GM21528 (cell line): ENCODE results near the gene HELZ.
"Not testable (repeated sequence)": the region's sequence is repeated elsewhere in the genome, so short reads cannot be mapped to it uniquely, and the experiment has no call there.

ENCODE experiments used
- ATAC-seq: cut with Tn5 transposase; IDR thresholded peaks from one replicate; pipeline ENCODE4 v1.9.1; 2021; ENCODE audit warnings: mild to moderate bottlenecking, moderate library complexity; ENCODE audit not compliant: unreplicated experiment, low FRiP score

The HELZ gene

DNA sequence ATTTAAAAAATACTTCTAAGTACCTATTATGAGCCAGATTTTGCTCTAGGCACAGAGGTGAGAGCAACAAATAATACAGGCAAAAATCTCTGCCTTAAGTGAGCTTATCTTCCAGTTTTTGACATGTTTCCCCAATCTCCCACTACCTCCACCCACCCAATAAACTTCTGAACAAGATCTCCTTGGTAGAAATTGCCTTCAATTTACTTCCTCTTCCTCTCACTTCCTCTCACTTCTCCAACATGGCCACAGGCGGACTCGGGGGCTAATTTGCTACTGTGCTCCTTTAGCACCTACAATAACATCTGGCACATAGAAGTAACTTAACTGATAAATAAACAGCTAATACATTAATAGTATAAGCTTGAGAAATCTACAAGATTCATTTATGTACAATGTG lies 118.0 kb downstream of the HELZ start:
- no peak for ATAC-seq

GRCh38 chr17:67126543-67126942 lies 118.5 kb downstream of the HELZ start:
- not testable (repeated sequence) for ATAC-seq

GRCh38 chr17:67125924-67126323 lies 119.1 kb downstream of the HELZ start:
- ATAC-seq, result no peak

- no peak for ATAC-seq
Observed at GRCh38 chr17:67125417-67125816, 119.6 kb downstream of the HELZ start.

GRCh38 chr17:67124450-67125148 lies 120.4 kb downstream of the HELZ start:
- ATAC-seq, result no peak

GRCh38 chr17:67123699-67124098 lies 121.3 kb downstream of the HELZ start:
- ATAC-seq, result no peak

DNA sequence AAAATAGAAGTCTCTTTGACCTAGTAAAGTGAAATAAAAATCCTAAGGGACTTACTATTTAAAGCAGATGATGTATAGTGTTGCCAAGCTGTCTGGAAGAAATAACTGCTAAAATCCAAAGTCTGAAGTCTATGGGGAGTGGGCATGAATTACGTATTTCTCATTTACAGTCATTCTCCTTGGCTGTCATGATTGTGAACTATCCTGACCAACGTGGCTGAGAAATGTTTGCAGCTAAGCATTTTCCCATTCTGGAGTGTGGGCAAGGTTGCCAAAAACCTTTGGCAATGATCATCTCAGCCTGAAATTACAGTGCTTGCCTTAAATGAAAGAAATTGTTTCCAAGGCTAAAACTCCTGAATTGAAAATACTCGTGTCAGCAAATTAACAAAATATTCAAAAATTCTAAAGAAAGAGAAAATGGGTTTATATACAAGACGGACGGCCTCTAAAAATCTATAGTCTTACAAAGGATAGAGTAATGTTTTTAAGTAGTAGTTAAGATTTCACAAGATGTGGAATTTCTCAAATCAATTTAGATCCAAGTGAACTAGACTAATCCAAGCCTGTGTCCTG lies 123.6 kb downstream of the HELZ start:
- ATAC-seq, result no peak

DNA sequence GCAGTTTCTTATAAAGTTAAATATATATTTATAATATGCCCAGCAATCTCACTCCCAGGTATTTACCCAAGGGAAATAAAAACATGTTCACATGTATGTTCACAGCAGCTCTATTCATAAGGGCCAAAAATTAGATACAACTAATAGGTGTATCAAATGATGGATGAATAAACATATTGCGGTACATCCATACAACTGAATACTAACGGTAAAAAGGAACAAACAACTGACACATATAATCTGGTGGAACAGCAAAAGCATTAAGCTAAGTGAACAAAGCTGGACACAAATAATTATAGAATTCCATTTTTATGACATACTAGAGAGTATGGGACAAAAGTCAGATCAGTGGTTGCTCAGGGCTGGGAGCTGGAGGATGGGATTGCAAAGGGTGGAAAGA lies 125.9 kb downstream of the HELZ start:
- no peak for ATAC-seq

DNA sequence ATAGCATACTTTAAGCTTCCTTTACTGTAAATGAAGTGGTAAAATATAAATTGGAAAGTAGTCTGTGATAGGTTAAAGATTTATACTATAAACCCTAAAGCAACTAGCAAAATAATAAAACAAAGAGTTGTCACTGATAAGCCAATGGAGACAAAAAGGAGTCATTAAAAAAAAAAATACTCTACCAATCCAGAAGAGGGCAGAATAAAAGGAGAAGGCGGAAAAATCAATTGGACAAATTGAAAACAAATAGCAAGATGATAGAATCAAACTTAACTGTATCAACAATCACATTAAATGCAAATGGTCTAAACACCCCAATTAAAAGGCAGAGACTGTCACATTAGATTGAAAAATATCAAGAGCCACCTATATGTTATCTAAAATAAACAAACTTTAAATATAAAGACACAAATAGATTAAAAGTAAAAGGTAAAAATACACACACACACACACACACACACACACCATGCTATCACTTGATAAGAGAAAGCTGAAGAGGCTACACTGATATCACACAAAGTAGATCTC lies 128.9 kb downstream of the HELZ start:
- no peak for ATAC-seq

GRCh38 chr17:67115401-67115800 lies 129.6 kb downstream of the HELZ start:
- no peak for ATAC-seq

GRCh38 chr17:67113486-67113885 lies 131.5 kb downstream of the HELZ start:
- ATAC-seq, result no peak

DNA sequence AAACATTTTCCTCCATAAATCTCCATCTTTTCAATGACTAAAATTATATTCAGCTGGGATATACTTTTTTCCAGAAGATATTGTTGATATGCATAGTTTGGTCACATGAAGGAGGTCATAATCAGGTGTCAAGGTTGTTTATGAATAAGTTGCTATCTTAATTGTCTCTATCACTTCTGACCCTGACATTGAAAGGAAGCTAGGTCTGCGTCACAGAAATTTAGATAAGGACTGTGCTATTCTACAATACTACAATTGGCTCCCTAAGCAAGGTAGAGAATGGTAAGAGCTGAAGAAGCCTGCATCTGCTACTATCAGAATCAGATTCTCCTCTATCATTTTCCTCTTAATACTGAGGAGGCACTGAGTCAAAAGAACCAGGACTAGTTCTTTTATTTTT lies 133.2 kb downstream of the HELZ start:
- ATAC-seq, result no peak

DNA sequence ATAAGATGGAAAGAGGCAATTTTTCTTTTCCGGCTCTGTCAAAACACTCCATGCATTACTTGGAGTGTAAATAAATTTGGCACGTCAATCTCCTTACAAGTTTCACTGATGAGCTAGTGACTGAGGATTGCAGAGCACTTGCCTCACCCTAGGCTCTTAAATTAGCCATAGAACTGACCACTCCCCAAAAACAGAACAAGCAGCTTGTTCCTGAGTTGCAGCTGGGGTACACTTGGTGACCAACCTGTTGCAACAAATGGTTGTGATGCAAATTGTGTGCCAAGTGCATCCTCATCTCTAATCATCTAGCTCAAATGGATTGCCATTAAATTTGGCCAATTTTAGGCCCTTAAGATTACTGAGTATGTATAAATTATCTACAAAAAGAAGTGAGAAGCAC lies 133.7 kb downstream of the HELZ start:
- no peak for ATAC-seq

- no peak for ATAC-seq
Observed at GRCh38 chr17:67110619-67111018, 134.4 kb downstream of the HELZ start.

- no peak for ATAC-seq
Observed at GRCh38 chr17:67109111-67109510, 135.9 kb downstream of the HELZ start.

DNA sequence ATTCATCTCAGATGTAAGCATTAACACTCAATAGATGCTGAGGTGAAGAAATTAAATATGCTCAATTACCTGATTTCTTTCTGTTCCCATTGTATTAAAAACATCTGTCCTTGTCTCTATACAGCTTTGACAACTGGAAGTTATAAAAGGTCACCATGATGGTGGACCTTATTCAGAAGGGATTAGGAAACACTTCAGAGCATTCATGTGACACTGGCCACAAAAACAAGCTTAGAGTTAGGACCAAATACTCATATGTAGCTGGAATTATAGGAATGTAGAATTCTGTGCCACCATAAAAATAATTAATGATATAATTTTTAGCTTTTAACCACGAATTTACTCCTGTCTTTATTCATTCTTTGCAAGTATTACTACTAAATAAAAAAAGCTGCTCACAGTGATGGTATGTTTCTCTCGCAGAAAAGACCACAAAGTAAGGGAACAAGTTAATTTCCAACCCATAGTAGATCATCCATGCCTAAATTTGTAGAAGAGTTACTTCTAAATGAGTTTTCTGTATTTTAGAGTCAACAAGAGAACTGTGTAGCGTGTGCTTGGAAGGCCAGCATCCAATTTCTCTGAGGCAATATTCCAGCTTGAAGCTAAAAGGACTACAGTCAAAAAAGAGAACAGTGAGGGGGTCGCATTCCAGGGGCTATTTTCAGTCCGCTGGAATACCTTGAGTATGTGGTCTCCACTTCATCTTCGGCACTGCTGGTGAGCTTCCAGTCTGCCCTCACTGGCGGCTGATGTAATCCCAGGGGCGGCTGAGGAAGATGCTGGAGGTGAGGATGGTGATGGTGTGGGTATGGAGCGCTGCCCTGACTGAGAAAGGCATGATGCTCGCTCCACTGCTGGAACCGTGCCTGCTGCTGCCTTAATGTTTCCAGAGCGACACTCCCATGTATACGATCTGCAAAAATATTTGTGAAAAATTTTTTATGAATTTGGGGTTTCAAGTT lies 136.9 kb downstream of the HELZ start:
- ATAC-seq, result no peak

- no peak for ATAC-seq
Observed at GRCh38 chr17:67107171-67107570, 137.8 kb downstream of the HELZ start.

GRCh38 chr17:67105213-67105612 lies 139.8 kb downstream of the HELZ start:
- no peak for ATAC-seq

- not testable (repeated sequence) for ATAC-seq
Observed at GRCh38 chr17:67104641-67105040, 140.4 kb downstream of the HELZ start.

- no peak for ATAC-seq
Observed at GRCh38 chr17:67098006-67098405, 147.0 kb downstream of the HELZ start.

DNA sequence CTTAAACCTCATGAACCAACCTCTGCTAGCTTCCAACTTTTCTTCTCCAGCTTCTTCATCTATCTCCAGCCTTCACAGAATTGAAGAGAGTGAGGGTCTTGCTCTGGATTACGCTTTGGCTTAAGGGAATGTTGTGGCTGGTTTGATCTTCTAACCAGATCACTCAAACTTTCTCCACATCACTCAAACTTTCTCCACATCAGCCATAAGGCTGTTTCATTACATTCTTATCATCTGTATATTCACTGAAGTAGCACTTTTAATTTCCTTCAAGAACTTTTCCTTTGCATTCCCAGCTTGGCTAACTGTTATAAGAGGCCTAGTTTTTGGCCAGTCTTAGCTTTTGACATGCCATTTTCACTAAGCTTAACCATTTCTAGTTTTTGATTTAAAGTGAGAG lies 148.4 kb downstream of the HELZ start:
- no peak for ATAC-seq
